HG02763 (cell line): ENCODE results near the gene ERICH3.
"Not testable (repeated sequence)": the region's sequence is repeated elsewhere in the genome, so short reads cannot be mapped to it uniquely, and the experiment has no call there.

Experiments
- ATAC-seq: cut with Tn5 transposase; IDR thresholded peaks from one replicate; pipeline ENCODE4 v1.9.1; 2021; ENCODE audit warnings: mild to moderate bottlenecking, moderate library complexity; ENCODE audit not compliant: unreplicated experiment

The ERICH3 gene

GRCh38 chr1:74679811-74680210 is 6.2 kb upstream of the ERICH3 start:
- no peak for ATAC-seq

- no peak for ATAC-seq
Measured at GRCh38 chr1:74677926-74678325, 4.3 kb upstream of the ERICH3 start.

GRCh38 chr1:74674278-74675048 is 871 bp upstream of the ERICH3 start:
- no peak for ATAC-seq

- not testable (repeated sequence) for ATAC-seq
Measured at GRCh38 chr1:74670866-74671265, 2.7 kb downstream of the ERICH3 start.

- no peak for ATAC-seq
Measured at GRCh38 chr1:74654708-74655107, 18.9 kb downstream of the ERICH3 start.

GRCh38 chr1:74652711-74653139 is 20.9 kb downstream of the ERICH3 start:
- peak; percentile 96 for ATAC-seq

GRCh38 chr1:74650561-74650960 is 23.0 kb downstream of the ERICH3 start:
- ATAC-seq: no peak

- no peak for ATAC-seq
Measured at GRCh38 chr1:74641876-74642275, 31.7 kb downstream of the ERICH3 start.

GRCh38 chr1:74641161-74641560 is 32.4 kb downstream of the ERICH3 start:
- no peak for ATAC-seq

- no peak for ATAC-seq
Measured at GRCh38 chr1:74637296-74637695, 36.3 kb downstream of the ERICH3 start.

GRCh38 chr1:74629283-74629682 is 44.3 kb downstream of the ERICH3 start:
- ATAC-seq: no peak

GRCh38 chr1:74623716-74624115 is 49.9 kb downstream of the ERICH3 start:
- no peak for ATAC-seq

GRCh38 chr1:74620242-74620641 is 53.4 kb downstream of the ERICH3 start:
- ATAC-seq: no peak

GRCh38 chr1:74618974-74619373 is 54.6 kb downstream of the ERICH3 start:
- ATAC-seq: no peak

- no peak for ATAC-seq
Measured at GRCh38 chr1:74613894-74614293, 59.7 kb downstream of the ERICH3 start.

GRCh38 chr1:74611887-74612286 is 61.7 kb downstream of the ERICH3 start:
- no peak for ATAC-seq

GRCh38 chr1:74610961-74611360 is 62.6 kb downstream of the ERICH3 start:
- ATAC-seq: no peak

- ATAC-seq: no peak
Measured at GRCh38 chr1:74609810-74610371, 63.7 kb downstream of the ERICH3 start.

- no peak for ATAC-seq
Measured at GRCh38 chr1:74596717-74597116, 76.9 kb downstream of the ERICH3 start.

GRCh38 chr1:74593887-74594866 is 79.4 kb downstream of the ERICH3 start:
- no peak for ATAC-seq

GRCh38 chr1:74592580-74593355 is 80.8 kb downstream of the ERICH3 start:
- ATAC-seq: no peak
